Fibroblast of lung (primary cell): Measurements from ENCODE around the gene MAPK8IP3. TPM values are rescaled to one million over a fixed set of nuclear protein-coding genes. Genes with fewer than 3 reads are reported as not detected.

Experiments
- DNase-seq, 2 donors: peaks; one replicate each; pipeline versions ENCODE4 v3.0.0 to v3.0.0-alpha.2; 2010; ENCODE audit warnings: low read depth in 2 of 2
- H2AFZ ChIP-seq: 2 replicates; pipeline ENCODE4 v1.5.1; 2012; ENCODE audit warnings: low read length, control low read depth, inconsistent platforms
- H3K27ac ChIP-seq: 2 replicates; pipeline ENCODE4 v1.5.1; 2011; ENCODE audit warnings: low read length, control low read depth; ENCODE audit not compliant: insufficient read depth
- H3K27me3 ChIP-seq: 2 replicates; pipeline ENCODE4 v1.5.1; 2011; ENCODE audit warnings: mild to moderate bottlenecking, low read length; ENCODE audit not compliant: control insufficient read depth, insufficient read depth
- H3K36me3 ChIP-seq: 2 replicates; pipeline ENCODE4 v1.5.1; 2011; ENCODE audit warnings: low read length; ENCODE audit not compliant: control insufficient read depth, insufficient read depth
- H3K4me1 ChIP-seq: 2 replicates; pipeline ENCODE4 v1.5.1; 2011; ENCODE audit warnings: low read length; ENCODE audit not compliant: control insufficient read depth, insufficient read depth; ENCODE audit errors: extremely low read depth
- H3K4me2 ChIP-seq: 2 replicates; pipeline ENCODE4 v1.5.1; 2011; ENCODE audit warnings: low read length, control low read depth; ENCODE audit not compliant: insufficient read depth; ENCODE audit errors: extremely low read depth
- H3K4me3 ChIP-seq, 4 experiments: fragments of 200-600 bp in 1 of 4; sonication (generic) in 1 of 4; replicated peaks in 1 of 4; 2 replicates each; pipeline ENCODE4 v1.5.1; 2011 to 2016; ENCODE audit warnings: low read length in 4 of 4, low read depth in 3 of 4, mild to moderate bottlenecking in 3 of 4, control low read depth in 2 of 4, inconsistent platforms in 1 of 4, mixed read lengths in 1 of 4; ENCODE audit not compliant: insufficient read depth in 1 of 4; ENCODE audit errors: control extremely low read depth in 1 of 4
- H3K79me2 ChIP-seq: 2 replicates; pipeline ENCODE4 v1.5.1; 2012; ENCODE audit warnings: mild to moderate bottlenecking, low read length, inconsistent platforms; ENCODE audit not compliant: control insufficient read depth, insufficient read depth
- H3K9ac ChIP-seq: 2 replicates; pipeline ENCODE4 v1.5.1; 2011; ENCODE audit warnings: mild to moderate bottlenecking, low read length, control low read depth; ENCODE audit not compliant: insufficient read depth
- H3K9me3 ChIP-seq: 2 replicates; pipeline ENCODE4 v1.5.1; 2012; ENCODE audit warnings: low read depth, low read length; ENCODE audit not compliant: control insufficient read depth, insufficient read depth
- H4K20me1 ChIP-seq: 2 replicates; pipeline ENCODE4 v1.5.1; 2011; ENCODE audit warnings: low read length; ENCODE audit not compliant: control insufficient read depth, insufficient read depth; ENCODE audit errors: extremely low read depth
- EZH2 ChIP-seq: IDR thresholded peaks from 2 replicates; pipeline ENCODE4 v1.5.1; 2012; ENCODE audit warnings: low read length, control low read depth, mild to moderate bottlenecking; ENCODE audit errors: missing control alignments
- polyA plus RNA-seq, 2 donors: library from polyadenylated mRNA; depleted of rRNA in 1 of 2; stranded (reverse) in 1 of 2; unstranded in 1 of 2; fragments of >200 nt; gene quantifications; 2 replicates each; pipeline ENCODE4 v1.2.1, GENCODE V29; 2011 to 2012; ENCODE audit warnings: missing spikeins in 1 of 2
- total RNA-seq: library from RNA; depleted of rRNA; stranded (reverse); fragments of >200 nt; gene quantifications from 2 replicates; pipeline ENCODE4 v1.2.1, GENCODE V29; 2014
- TF ChIP-seq, protein P1 (sequence below), 2 donors: IDR thresholded peaks in 1 of 2; conservative IDR thresholded peaks in 1 of 2; 1 replicate in 1 of 2; 2 replicates in 1 of 2; pipeline ENCODE4 v1.5.1; 2011 to 2012; ENCODE audit warnings: low read length in 2 of 2, control low read depth in 1 of 2, inconsistent platforms in 1 of 2, low read depth in 1 of 2, mild to moderate bottlenecking in 1 of 2

The MAPK8IP3 gene
- total and polyA plus RNA-seq, 2 donors (not counting 1 experiment from before 2014, with no cell fraction given) = 9.4 to 36.3 TPM

DNA sequence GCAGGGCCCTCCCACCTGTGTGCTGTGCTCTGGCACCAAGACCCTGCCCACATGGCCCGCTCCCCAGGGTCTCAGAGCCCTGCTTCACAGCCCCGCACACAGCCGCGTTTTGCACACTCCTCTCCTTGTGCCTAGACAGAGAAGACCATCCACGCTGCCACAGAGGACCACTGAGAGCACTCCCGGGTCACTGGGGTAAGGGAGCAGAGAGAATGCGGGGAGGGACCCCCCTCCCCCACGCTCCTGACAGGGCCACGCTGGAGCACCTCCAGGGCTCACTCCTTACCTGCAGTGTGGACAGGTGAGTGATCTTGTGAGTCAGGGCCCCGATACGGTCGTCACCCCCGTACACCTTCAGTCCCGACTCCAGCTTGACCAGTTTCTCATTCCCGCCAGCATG, 113.6 kb downstream of the MAPK8IP3 start:
- Histone ChIP-seq H3K4me2 (no peak overlapping the region), H3K79me2 (no peaks in the 10 kb centered on the region), H2AFZ (no peak overlapping the region), H3K9me3 (no peaks in the 10 kb centered on the region), H3K4me1 (no peaks in the 10 kb centered on the region), H3K27me3 (no peaks in the 10 kb centered on the region), H3K9ac (no peak overlapping the region), H3K27ac (no peak overlapping the region), H3K4me3 (no peak overlapping the region), H4K20me1 (no peaks in the 10 kb centered on the region), H3K36me3 (peaks cover 10% of the 10 kb centered on the region)
- TF ChIP-seq EZH2 = no peak
- TF ChIP-seq, protein P1, sequence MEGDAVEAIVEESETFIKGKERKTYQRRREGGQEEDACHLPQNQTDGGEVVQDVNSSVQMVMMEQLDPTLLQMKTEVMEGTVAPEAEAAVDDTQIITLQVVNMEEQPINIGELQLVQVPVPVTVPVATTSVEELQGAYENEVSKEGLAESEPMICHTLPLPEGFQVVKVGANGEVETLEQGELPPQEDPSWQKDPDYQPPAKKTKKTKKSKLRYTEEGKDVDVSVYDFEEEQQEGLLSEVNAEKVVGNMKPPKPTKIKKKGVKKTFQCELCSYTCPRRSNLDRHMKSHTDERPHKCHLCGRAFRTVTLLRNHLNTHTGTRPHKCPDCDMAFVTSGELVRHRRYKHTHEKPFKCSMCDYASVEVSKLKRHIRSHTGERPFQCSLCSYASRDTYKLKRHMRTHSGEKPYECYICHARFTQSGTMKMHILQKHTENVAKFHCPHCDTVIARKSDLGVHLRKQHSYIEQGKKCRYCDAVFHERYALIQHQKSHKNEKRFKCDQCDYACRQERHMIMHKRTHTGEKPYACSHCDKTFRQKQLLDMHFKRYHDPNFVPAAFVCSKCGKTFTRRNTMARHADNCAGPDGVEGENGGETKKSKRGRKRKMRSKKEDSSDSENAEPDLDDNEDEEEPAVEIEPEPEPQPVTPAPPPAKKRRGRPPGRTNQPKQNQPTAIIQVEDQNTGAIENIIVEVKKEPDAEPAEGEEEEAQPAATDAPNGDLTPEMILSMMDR (conservative IDR thresholded peaks at IDR 0.05 in 1 of 2, IDR thresholded peaks at IDR 0.05 in 1 of 2; ENCODE audit: low read depth in 1 of 2, low read length in 2 of 2) = no peak
- DNase-seq = no peak

Other genes starting within 250 kb of the MAPK8IP3 start
- 80.4 and 83.4 TPM in 2 replicates for gene CLCN7, start 231.2 kb upstream of the MAPK8IP3 start, total RNA-seq
- gene CLCN7, start 231.2 kb upstream of the MAPK8IP3 start, polyA plus RNA-seq = 25.0 and 25.8 TPM in 2 replicates
- gene PTX4, start 217.3 kb upstream of the MAPK8IP3 start, total RNA-seq = not detected in 2 replicates
- gene PTX4, start 217.3 kb upstream of the MAPK8IP3 start, polyA plus RNA-seq = 0.05 TPM in 1 of 2 replicates, not detected in the other
- 8.2 and 10.9 TPM in 2 replicates for gene TELO2, start 212.8 kb upstream of the MAPK8IP3 start, total RNA-seq
- 6.3 and 9.4 TPM in 2 replicates for gene TELO2, start 212.8 kb upstream of the MAPK8IP3 start, polyA plus RNA-seq
- 10.3 and 12.4 TPM in 2 replicates for gene TMEM204, start 172.5 kb upstream of the MAPK8IP3 start, total RNA-seq
- gene TMEM204, start 172.5 kb upstream of the MAPK8IP3 start, polyA plus RNA-seq = 9.6 and 10.9 TPM in 2 replicates
- gene IFT140, start 94.1 kb upstream of the MAPK8IP3 start, total RNA-seq = 33.4 and 34.3 TPM in 2 replicates
- 5.3 and 6.2 TPM in 2 replicates for gene IFT140, start 94.1 kb upstream of the MAPK8IP3 start, polyA plus RNA-seq
- 4.6 and 7.8 TPM in 2 replicates for gene CRAMP1, start 93.8 kb upstream of the MAPK8IP3 start, total RNA-seq
- gene CRAMP1, start 93.8 kb upstream of the MAPK8IP3 start, polyA plus RNA-seq = 6.2 and 7.4 TPM in 2 replicates
- 15.5 and 22.9 TPM in 2 replicates for gene JPT2, start 27.9 kb upstream of the MAPK8IP3 start, total RNA-seq
- gene JPT2, start 27.9 kb upstream of the MAPK8IP3 start, polyA plus RNA-seq = 41.2 and 55.2 TPM in 2 replicates
- gene NME3, start 65.3 kb downstream of the MAPK8IP3 start, total RNA-seq = 61.9 and 69.7 TPM in 2 replicates
- 8.7 and 9.9 TPM in 2 replicates for gene NME3, start 65.3 kb downstream of the MAPK8IP3 start, polyA plus RNA-seq
- gene EME2, start 66.6 kb downstream of the MAPK8IP3 start, total RNA-seq = 5.4 and 8.3 TPM in 2 replicates
- 2.2 and 2.7 TPM in 2 replicates for gene EME2, start 66.6 kb downstream of the MAPK8IP3 start, polyA plus RNA-seq
- 58.6 and 74.3 TPM in 2 replicates for gene MRPS34, start 66.9 kb downstream of the MAPK8IP3 start, total RNA-seq
- 40.1 and 61.5 TPM in 2 replicates for gene MRPS34, start 66.9 kb downstream of the MAPK8IP3 start, polyA plus RNA-seq
- 30.6 and 32.7 TPM in 2 replicates for gene SPSB3, start 76.4 kb downstream of the MAPK8IP3 start, total RNA-seq
- 7.7 and 9.6 TPM in 2 replicates for gene SPSB3, start 76.4 kb downstream of the MAPK8IP3 start, polyA plus RNA-seq
- 43.6 and 49.3 TPM in 2 replicates for gene NUBP2, start 76.8 kb downstream of the MAPK8IP3 start, total RNA-seq
- 13.5 and 18.1 TPM in 2 replicates for gene NUBP2, start 76.8 kb downstream of the MAPK8IP3 start, polyA plus RNA-seq
- gene IGFALS, start 87.5 kb downstream of the MAPK8IP3 start, total RNA-seq = not detected in 2 replicates
- gene IGFALS, start 87.5 kb downstream of the MAPK8IP3 start, polyA plus RNA-seq = not detected in 2 replicates
- gene HAGH, start 120.6 kb downstream of the MAPK8IP3 start, total RNA-seq = 29.8 and 47.4 TPM in 2 replicates
- 18.4 and 24.0 TPM in 2 replicates for gene HAGH, start 120.6 kb downstream of the MAPK8IP3 start, polyA plus RNA-seq
- 66.0 and 78.3 TPM in 2 replicates for gene FAHD1, start 121.0 kb downstream of the MAPK8IP3 start, total RNA-seq
- gene FAHD1, start 121.0 kb downstream of the MAPK8IP3 start, polyA plus RNA-seq = 28.3 and 37.4 TPM in 2 replicates
- gene MEIOB, start 166.0 kb downstream of the MAPK8IP3 start, total RNA-seq = not detected in 2 replicates
- 0.05 TPM in 1 of 2 replicates, not detected in the other for gene MEIOB, start 166.0 kb downstream of the MAPK8IP3 start, polyA plus RNA-seq
- gene HS3ST6, start 212.2 kb downstream of the MAPK8IP3 start, total RNA-seq = not detected in 2 replicates
- not detected in 2 replicates for gene HS3ST6, start 212.2 kb downstream of the MAPK8IP3 start, polyA plus RNA-seq
- gene MSRB1, start 237.0 kb downstream of the MAPK8IP3 start, total RNA-seq = 5.6 and 7.1 TPM in 2 replicates
- gene MSRB1, start 237.0 kb downstream of the MAPK8IP3 start, polyA plus RNA-seq = 21.4 and 25.6 TPM in 2 replicates
- not detected in 2 replicates for gene RPL3L, start 248.5 kb downstream of the MAPK8IP3 start, total RNA-seq
- gene RPL3L, start 248.5 kb downstream of the MAPK8IP3 start, polyA plus RNA-seq = not detected in 2 replicates